ENCODE results near the gene CSRNP2. TPM values are rescaled to one million over a fixed set of nuclear protein-coding genes. Genes with fewer than 3 reads are reported as not detected.

Gene CSRNP2
- total RNA-seq, 1 donor from 2014 or later: 36.6 TPM

DNA sequence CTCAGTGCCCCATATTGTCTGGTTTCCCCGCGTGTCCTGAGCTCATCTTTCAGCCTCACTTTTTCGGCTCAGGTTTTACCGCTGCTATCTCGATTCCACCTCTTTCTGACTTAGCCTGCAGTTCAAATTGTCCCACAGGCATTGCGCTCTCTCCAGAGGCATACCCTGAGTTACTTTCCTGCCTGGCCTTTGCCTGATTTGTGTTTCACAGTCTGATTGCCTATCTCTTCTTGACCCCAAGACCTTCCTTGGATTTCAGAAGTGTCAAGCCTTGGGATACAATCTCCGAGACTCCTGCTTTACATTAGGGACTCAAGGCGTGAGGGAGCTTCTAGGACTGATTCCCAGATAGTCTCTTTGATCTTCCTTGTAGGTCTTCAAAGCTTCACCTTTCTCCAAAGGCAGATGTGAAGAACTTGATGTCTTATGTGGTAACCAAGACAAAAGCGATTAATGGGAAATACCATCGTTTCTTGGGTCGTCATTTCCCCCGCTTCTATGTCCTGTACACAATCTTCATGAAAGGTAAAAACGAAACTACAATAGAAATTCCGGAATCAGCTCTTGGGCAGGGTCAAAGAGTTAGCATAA is 34.6 kb downstream of the CSRNP2 start:
- no peak for DNase-seq (ENCODE audit: low read depth)
- no peaks in the 10 kb centered on the region for H3K27me3 ChIP-seq (ENCODE audit: control insufficient read depth, insufficient read depth, low read length)

DNA sequence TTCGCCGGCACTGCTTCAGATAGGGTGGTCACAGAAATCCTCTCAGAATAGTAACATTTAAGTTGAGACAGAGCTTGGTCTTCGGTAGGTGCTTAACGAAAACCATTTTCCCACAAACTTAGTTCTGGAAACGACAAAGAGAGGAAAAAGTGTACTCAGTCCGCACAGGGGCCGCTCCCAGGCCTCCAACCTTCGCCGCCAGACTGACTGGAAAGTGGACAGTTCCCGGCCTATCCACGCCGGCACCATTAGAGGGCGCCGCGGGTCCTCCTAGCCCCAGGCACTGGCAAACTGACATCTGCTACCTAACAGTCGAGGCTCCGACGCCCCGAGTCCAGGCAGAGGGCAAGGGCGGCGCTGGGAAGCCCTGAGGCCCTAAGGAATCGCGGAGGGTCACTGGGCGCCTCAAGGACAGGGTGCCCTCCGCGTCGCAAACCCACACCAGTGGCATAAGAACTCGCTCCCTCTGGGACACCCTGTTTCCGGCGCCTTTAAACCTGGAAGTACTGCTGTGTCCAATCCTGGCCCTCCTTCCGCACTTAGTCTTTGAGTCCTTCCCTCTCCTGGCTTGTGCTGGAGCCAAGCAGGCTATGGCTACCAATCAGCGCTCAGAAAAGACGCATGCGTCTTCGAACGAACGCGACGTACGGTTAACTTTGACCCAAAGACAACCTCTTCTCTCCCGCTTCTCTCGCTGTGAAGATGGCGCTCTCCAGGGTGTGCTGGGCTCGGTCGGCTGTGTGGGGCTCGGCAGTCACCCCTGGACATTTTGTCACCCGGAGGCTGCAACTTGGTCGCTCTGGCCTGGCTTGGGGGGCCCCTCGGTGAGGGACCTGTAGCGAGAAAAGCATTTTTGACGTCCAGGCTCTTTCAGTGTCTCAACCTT is 35.5 kb downstream of the CSRNP2 start, which contains the start of gene LETMD1:
TSS of gene LETMD1 (plus strand) at position 673 of the 886 bp plus-strand sequence. CDS start at position 703, 30 bp downstream.
- Histone ChIP-seq H3K4me3 (ENCODE audit: low read depth, low read length) (peak within 1 kb of the TSS; percentile 64), H3K27me3 (ENCODE audit: control insufficient read depth, insufficient read depth, low read length) (no peaks in the 10 kb centered on the region), H3K36me3 (ENCODE audit: control insufficient read depth, insufficient read depth, low read length) (no peaks in the 10 kb centered on the region)
- peak; percentile 98 for DNase-seq (ENCODE audit: low read depth)
- TF ChIP-seq, protein P1, sequence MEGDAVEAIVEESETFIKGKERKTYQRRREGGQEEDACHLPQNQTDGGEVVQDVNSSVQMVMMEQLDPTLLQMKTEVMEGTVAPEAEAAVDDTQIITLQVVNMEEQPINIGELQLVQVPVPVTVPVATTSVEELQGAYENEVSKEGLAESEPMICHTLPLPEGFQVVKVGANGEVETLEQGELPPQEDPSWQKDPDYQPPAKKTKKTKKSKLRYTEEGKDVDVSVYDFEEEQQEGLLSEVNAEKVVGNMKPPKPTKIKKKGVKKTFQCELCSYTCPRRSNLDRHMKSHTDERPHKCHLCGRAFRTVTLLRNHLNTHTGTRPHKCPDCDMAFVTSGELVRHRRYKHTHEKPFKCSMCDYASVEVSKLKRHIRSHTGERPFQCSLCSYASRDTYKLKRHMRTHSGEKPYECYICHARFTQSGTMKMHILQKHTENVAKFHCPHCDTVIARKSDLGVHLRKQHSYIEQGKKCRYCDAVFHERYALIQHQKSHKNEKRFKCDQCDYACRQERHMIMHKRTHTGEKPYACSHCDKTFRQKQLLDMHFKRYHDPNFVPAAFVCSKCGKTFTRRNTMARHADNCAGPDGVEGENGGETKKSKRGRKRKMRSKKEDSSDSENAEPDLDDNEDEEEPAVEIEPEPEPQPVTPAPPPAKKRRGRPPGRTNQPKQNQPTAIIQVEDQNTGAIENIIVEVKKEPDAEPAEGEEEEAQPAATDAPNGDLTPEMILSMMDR (IDR thresholded peaks at IDR 0.05; ENCODE audit: insufficient read depth, low read length, poor library complexity, severe bottlenecking): peak; percentile 92

More for the DNA sequence above, 34.6 kb downstream of the CSRNP2 start:
- H3K4me3 ChIP-seq (ENCODE audit: low read depth, low read length): peak overlapping the region; percentile 64
- H3K36me3 ChIP-seq (ENCODE audit: control insufficient read depth, insufficient read depth, low read length): peaks cover 2% of the 10 kb centered on the region
- TF ChIP-seq, protein P1 (IDR thresholded peaks at IDR 0.05; ENCODE audit: insufficient read depth, low read length, poor library complexity, severe bottlenecking): no peak

DNA sequence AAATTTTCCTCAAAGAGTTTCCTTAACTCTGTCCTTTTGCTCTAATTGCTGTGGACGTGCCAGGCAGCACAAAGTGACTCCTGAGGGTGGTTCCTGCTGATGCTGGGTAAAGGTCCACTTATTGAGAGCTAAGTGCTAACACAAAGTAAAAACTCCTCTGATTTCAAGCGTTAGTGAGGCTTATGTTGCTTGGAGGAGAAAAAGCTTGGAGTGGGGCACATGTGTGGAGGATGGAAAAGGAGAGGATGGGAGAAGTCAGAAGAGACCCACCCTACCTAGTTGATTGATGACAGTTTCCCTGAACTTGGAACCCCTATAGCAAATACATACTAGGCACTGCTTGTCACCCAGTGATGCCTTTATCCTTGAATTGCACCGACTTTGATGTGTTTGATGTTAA is 47.1 kb downstream of the CSRNP2 start:
- DNase-seq (ENCODE audit: low read depth): no peak
- H3K27me3 ChIP-seq (ENCODE audit: control insufficient read depth, insufficient read depth, low read length): no peaks in the 10 kb centered on the region
- H3K36me3 ChIP-seq (ENCODE audit: control insufficient read depth, insufficient read depth, low read length): no peaks in the 10 kb centered on the region
- no peak overlapping the region for H3K4me3 ChIP-seq (ENCODE audit: low read depth, low read length)
- TF ChIP-seq, protein P1 (IDR thresholded peaks at IDR 0.05; ENCODE audit: insufficient read depth, low read length, poor library complexity, severe bottlenecking): no peak

DNA sequence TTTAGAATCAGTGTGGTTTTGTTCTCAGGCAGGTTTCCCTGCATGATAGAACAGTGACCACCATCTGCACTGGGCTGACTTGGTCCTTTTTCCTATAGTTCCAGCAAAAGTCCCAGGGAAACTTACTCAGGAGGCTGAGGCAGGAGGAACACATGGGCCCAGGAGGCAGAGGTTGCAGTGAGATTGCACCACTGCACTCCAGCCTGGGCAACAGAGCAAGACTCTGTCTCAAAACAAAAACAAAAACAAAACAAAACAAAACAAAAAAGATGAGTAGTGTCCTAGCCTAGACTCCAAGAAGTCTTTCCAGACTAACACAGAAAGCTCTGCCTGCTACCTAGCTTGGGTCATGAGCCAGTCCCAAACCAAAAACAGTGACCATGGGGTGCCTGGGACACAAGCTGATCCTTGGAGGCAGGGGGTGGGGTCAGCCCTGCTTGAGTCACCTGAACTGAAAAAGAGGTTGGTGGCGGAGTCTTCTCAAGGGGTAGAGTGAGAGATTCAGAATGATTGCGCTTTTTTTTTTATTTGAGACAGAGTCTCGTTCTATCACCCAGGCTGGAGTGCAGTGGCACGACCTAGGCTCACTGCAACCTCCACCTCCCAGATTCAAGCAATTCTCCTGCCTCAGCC is 49.8 kb downstream of the CSRNP2 start:
- DNase-seq (ENCODE audit: low read depth): no peak
- TF ChIP-seq, protein P1 (IDR thresholded peaks at IDR 0.05; ENCODE audit: insufficient read depth, low read length, poor library complexity, severe bottlenecking): no peak
- Histone ChIP-seq H3K4me3 (ENCODE audit: low read depth, low read length) (no peak overlapping the region), H3K27me3 (ENCODE audit: control insufficient read depth, insufficient read depth, low read length) (no peaks in the 10 kb centered on the region), H3K36me3 (ENCODE audit: control insufficient read depth, insufficient read depth, low read length) (no peaks in the 10 kb centered on the region)

DNA sequence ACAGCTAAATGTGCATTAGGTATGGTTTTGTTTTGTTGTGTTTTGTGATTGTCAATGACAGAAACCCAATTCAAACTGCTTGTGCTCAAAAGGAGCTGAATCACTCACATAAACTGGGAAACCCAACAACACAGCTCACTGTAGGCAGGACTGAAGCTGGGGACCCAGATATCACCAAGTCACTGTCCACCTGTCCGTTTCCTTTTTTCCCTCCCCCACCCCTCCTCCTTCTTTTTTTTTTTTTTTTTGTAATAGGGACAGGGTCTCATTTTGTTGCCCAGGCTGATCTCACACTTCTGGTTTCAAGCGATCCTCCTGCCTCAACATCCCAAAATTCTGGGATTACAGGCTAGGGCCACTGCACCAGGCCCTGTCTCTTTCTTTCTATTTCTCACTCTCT is 50.3 kb downstream of the CSRNP2 start:
- Histone ChIP-seq H3K27me3 (ENCODE audit: control insufficient read depth, insufficient read depth, low read length) (no peaks in the 10 kb centered on the region), H3K4me3 (ENCODE audit: low read depth, low read length) (no peak overlapping the region), H3K36me3 (ENCODE audit: control insufficient read depth, insufficient read depth, low read length) (no peaks in the 10 kb centered on the region)
- no peak for DNase-seq (ENCODE audit: low read depth)
- TF ChIP-seq, protein P1 (IDR thresholded peaks at IDR 0.05; ENCODE audit: insufficient read depth, low read length, poor library complexity, severe bottlenecking): no peak
